H7 (cell line): ENCODE results near the gene THAP7. TPM values are rescaled to one million over a fixed set of nuclear protein-coding genes. Genes with fewer than 3 reads are reported as not detected.

Experiments used
- DNase-seq: peaks from one replicate; pipeline ENCODE4 v3.0.0; 2012
- H3K27me3 ChIP-seq: 2 replicates; pipeline ENCODE4 v1.6.0; 2011; ENCODE audit warnings: mild to moderate bottlenecking, low read length; ENCODE audit not compliant: control insufficient read depth, insufficient read depth
- H3K36me3 ChIP-seq: replicated peaks from 2 replicates; pipeline ENCODE4 v1.5.1; 2011; ENCODE audit warnings: low read length; ENCODE audit not compliant: control insufficient read depth, insufficient read depth
- H3K4me3 ChIP-seq: 2 replicates; pipeline ENCODE4 v1.5.1; 2011; ENCODE audit warnings: low read depth, mild to moderate bottlenecking, control low read depth, low read length, moderate library complexity; ENCODE audit not compliant: insufficient read depth
- total RNA-seq: library from RNA; depleted of rRNA; stranded (reverse); fragments of >200 nt; shearing (Covaris generic); gene quantifications from 2 replicates; pipeline ENCODE4 v1.2.3, GENCODE V29; 2014; rRNA removed

Gene THAP7
- total RNA-seq, 1 experiment from 2014 or later = 42.7 TPM

GRCh38 chr22:20952544-20953341 lies 49.2 kb downstream of the THAP7 start:
- no peak overlapping the region for H3K4me3 ChIP-seq
- no peak for DNase-seq
- peaks cover 2% of the 10 kb centered on the region; the same call in 1 of the 2 replicates for H3K27me3 ChIP-seq
- peaks cover 26% of the 10 kb centered on the region for H3K36me3 ChIP-seq

- Histone ChIP-seq H3K36me3 (peaks cover 26% of the 10 kb centered on the region), H3K27me3 (no peaks in the 10 kb centered on the region), H3K4me3 (no peak overlapping the region)
- no peak for DNase-seq
Observed at GRCh38 chr22:20951932-20952380, 50.0 kb downstream of the THAP7 start.

DNA sequence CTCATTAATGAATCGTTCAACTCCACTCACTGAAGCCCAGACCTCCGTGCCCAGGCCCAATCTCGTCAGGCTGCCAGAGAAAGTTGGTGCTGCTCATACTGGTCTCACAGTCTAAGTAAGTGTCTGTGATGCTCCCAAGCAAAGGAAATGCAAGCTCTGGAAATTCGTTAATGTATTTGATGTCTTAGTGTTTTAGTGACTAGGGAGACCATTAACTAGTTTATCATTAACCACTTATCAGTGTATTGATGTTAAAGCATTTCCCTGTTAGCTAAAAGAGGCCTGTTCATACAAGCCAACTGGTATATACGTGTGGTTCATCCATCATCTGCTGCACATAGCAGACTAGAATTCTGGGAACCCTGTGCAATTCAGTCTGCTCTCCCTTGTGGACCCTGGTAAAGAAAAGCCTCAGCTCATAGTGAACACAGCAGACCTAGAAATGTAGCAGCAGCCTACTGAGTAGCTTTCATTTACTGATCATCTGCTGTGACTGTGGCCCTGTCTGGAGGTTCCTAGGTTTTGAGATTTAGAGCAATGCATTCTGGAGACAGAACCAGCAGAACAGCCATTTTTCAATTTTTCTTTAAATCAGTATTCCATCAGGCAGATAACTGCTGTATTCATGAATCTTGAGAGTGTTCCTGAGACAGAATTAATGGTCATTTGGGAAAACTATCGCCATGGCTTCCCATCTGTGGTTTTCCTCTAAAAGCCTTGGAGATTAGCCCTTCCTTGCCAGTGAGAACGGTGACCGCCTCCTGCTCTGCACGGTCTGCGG lies 50.6 kb downstream of the THAP7 start:
- Histone ChIP-seq H3K27me3 (no peaks in the 10 kb centered on the region), H3K36me3 (peaks cover 26% of the 10 kb centered on the region), H3K4me3 (no peak overlapping the region)
- DNase-seq = no peak

DNA sequence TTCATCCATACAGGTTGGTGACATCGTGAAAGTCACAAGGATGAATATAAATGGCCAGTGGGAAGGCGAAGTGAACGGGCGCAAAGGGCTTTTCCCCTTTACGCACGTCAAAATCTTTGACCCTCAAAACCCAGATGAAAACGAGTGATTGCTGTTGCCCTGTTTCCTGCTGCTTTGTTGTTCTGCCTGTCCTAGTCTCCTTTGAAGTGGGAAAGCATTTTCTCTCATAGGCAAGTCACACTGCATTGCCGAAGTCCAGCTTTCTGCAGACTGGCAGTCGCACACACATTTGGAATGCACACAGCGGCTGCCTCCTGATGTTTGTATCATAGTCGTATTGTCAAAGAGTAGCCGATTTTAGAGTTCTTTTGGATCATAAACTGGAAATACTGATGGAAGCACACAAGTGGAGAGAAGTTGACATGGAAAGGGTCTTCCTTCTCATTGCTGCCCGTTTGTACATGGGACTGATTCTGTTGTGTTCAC lies 52.2 kb downstream of the THAP7 start:
- no peaks in the 10 kb centered on the region for H3K27me3 ChIP-seq
- DNase-seq = no peak
- peaks cover 26% of the 10 kb centered on the region for H3K36me3 ChIP-seq

More for the DNA sequence above, 52.2 kb downstream of the THAP7 start:
- no peak overlapping the region for H3K4me3 ChIP-seq

Other genes with a start within 250 kb of the THAP7 start
- 0.07 TPM in 1 of 2 replicates, not detected in the other for gene SERPIND1, start 228.0 kb downstream of the THAP7 start, total RNA-seq
- 28.4 and 28.5 TPM in 2 replicates for gene PI4KA, start 143.3 kb downstream of the THAP7 start, total RNA-seq
- 4.3 TPM in 2 replicates for gene SNAP29, start 143.1 kb downstream of the THAP7 start, total RNA-seq
- gene CRKL, start 84.7 kb downstream of the THAP7 start, total RNA-seq = 70.6 and 71.5 TPM in 2 replicates
- gene AIFM3, start 34.9 kb downstream of the THAP7 start, total RNA-seq = 0.38 and 1.5 TPM in 2 replicates
- gene LZTR1, start 19.8 kb downstream of the THAP7 start, total RNA-seq = 28.3 and 34.0 TPM in 2 replicates
- gene P2RX6, start 13.0 kb upstream of the THAP7 start, total RNA-seq = 0.26 and 0.31 TPM in 2 replicates
- gene SLC7A4, start 30.4 kb upstream of the THAP7 start, total RNA-seq = not detected in 2 replicates
- gene LRRC74B, start 43.8 kb upstream of the THAP7 start, total RNA-seq = not detected in 2 replicates